Skin epidermis (tissue), 12 donors: Measurements from ENCODE around the gene MOCS1.

Experiments used
- H3K27ac ChIP-seq, 21 experiments: fragments of 200-600 bp; sonication (generic) in 11 of 21; one replicate each; pipeline ENCODE4 v1.5.0; 2020; ENCODE audit warnings: mild to moderate bottlenecking in 3 of 21, inconsistent platforms in 2 of 21, moderate library complexity in 2 of 21
- H3K4me3 ChIP-seq, 7 experiments: fragments of 200-600 bp; sonication (generic) in 2 of 7; one replicate each; pipeline ENCODE4 v1.5.0; 2020; ENCODE audit warnings: inconsistent platforms in 2 of 7, mild to moderate bottlenecking in 2 of 7, moderate library complexity in 1 of 7

Gene MOCS1

DNA sequence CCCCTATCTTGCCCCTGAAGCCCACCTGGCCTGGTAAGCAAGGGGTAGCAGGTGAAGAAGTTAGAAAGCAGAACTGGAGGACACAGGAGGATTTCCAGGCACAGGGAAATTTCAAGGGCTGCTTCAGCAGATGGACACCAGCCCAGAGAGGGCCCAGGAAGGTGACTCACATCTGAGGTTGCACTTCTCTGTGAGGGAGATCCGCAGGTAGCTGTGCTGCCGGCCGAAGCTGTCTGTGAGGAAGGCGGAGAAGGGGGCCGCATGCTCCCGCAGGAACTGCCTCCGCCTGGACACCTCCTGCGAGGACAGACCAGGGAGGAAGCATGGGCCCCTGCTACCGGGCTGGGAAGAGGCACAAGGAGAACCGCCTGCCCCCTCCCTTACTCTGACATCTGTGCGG is 7.1 kb downstream of the MOCS1 start:
- H3K4me3 ChIP-seq, result no peak overlapping the region
- peak overlapping the region in 1 of 21 experiments; percentile 29 for H3K27ac ChIP-seq

DNA sequence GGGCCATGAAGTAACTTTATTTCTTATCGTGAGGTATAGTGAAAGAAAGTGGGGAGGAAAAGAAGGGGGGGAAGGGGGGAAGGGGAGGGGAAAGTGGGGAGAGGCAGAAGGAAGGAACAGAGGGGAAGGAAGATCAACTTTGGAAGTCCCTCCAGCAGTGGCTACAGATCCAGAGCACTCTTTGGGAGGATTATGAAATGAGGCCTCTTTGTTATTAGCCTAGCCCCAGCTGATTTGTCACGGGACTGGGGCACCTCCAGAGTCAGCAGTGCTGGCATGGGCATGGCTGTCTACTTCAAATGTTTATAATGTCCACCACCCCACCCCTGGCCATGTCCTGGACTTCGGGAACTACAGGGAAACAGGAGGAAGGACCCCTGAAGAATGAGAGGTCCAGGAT is 7.6 kb downstream of the MOCS1 start:
- Histone ChIP-seq H3K4me3 (no peak overlapping the region), H3K27ac (peak overlapping the region in 1 of 21 experiments; percentile 29)

DNA sequence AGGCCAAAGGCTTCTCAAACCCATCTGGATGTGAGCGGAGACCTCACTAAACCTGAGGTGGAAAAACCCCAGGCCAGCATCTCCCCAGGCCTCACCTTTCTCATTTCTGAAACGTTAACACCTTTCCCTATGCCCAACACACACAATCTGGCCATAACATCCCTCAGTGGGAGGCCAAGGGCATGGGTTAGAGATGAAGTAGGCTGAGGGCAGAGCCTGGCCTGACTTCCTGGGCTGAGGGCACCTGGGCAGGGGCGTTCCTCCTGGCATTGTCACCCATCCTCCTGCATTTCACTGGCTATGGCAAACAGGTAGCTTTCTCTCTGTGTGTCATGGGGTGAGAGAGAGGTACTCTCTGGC is 8.4 kb downstream of the MOCS1 start:
- no peak overlapping the region for H3K27ac ChIP-seq
- H3K4me3 ChIP-seq, result no peak overlapping the region

DNA sequence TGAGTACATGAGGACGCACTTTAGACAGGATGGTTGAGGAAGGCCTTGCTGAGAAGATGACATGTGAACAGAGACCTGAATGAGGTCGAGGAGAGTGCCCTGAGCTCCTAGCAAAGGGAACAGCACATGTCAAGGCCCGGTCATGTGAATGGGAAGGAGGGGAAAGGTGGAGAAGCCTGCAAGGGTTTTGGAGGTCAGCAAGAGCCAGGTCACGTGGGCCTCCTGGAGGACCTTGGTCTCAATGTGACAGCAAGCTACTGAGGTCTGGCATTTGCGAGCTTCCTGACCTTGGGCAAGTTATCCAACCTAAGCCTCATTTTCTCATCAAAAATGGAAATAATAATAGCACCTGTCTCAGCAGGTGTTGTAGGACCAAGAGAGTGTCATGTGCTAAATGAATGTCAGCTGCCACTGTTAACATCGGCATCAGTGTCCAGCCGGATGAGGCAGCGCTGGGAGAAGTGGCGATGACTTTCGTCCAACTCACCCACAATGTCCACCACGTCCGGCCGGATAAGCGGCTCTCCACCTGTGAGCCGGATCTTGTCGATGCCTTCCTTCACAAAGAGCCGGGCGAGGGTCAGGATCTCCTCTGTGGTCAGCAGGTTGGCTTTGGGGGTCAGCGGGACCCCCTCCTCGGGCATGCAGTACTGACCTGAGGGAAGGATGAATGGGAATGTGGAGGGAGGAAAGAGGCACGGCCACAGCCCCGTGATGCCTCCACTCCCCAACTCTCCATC is 8.9 kb downstream of the MOCS1 start:
- no peak overlapping the region for H3K27ac ChIP-seq
- H3K4me3 ChIP-seq, result no peak overlapping the region

DNA sequence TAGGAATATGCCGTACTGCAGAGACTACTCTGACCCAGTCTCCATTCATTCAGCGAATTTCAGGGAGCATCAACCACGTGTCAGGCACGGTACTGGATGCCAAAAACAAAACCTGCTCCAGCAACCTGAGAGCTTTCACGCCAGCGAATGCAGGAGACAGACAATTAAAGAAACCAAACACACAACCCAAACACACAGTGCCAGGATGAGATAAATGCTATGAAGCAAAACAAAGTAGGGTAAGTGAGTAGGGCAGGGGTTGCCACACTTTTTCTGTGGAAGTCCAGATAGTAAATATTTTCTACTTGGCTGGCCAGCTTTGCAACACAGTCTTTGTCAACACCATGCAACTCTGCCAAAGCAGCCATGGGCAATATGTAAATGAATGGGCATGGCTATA is 10.0 kb downstream of the MOCS1 start:
- H3K4me3 ChIP-seq, result no peak overlapping the region
- no peak overlapping the region for H3K27ac ChIP-seq

DNA sequence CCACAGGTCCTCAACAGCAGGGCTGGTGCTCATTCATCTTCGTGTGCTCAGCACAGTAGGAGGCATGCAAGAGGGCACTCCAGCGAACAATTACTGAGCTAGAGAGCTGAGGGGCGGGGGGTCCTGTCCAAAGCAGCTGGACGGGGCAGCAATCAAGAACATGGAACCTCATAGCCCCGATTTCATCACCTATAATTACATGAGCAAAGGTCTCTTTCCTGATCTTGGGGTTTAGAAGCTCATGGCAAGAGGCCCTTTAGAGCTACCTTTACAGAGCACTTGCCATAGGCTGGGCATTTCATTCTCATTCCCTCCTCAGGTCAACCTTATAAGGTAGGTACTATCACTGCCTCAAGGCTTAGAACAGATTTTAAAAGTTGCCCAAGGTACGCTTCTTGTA is 10.4 kb downstream of the MOCS1 start:
- Histone ChIP-seq H3K27ac (no peak overlapping the region), H3K4me3 (no peak overlapping the region)

DNA sequence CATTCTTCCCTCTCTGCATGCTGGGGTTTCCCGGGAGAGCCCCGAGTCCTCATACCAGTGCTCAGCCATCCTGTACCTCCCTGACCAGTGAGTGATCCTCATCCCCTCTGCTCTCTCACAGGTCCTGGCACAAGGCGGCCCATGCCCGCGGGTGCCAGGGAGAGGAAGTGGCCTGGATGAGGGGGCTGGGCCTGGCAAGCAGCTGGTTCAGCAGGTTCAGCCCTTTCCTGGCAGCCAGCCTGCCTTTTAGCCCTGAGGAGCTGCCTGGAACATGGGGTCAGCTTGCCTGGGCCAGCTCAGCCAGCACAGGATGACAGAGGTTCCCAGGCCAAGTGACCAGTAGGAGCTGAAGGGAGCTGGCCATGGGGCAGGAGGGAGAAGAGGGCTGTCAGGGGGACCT is 10.9 kb downstream of the MOCS1 start:
- H3K27ac ChIP-seq, result peak overlapping the region in 1 of 21 experiments; percentile 1
- H3K4me3 ChIP-seq, result no peak overlapping the region

DNA sequence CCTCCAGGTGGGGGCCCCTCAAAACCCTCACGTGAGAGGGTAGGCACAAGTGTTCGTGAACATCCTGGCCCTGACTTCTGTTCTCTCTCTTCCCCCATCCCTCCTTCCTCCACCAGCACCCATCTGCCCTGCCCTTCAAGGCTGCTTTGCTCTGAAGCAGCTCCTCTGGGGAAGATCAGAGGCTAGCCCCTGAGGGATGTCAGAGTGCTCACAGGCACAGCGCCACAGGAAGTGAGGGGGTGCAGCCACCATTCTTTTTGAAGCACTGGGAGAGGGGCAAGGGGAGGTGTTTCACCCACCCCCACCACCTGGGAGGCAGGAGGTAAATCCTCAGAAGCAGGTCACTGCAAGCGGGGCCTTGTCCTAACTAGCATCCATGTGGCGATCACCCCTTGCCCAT is 11.4 kb downstream of the MOCS1 start:
- Histone ChIP-seq H3K27ac (peak overlapping the region in 1 of 21 experiments; percentile 1), H3K4me3 (no peak overlapping the region)

DNA sequence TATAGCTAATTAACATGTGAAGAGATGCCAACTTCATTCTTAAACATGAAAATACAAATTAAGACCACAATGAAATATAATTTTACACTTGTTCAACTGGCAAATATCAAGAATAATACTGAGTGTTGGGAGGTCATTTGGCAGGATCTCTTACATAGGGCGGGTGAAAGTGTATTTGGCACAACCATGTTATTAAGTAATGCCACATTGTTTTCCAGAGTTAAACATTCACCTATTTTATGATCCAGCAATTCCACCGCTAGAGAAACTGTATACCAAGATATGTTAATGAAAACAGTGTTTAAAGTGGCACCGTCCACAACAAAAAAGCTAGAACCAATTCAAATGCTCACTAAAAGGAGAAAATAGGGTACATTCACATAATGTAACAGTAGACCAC is 14.1 kb downstream of the MOCS1 start:
- H3K4me3 ChIP-seq, result no peak overlapping the region
- H3K27ac ChIP-seq, result no peak overlapping the region

DNA sequence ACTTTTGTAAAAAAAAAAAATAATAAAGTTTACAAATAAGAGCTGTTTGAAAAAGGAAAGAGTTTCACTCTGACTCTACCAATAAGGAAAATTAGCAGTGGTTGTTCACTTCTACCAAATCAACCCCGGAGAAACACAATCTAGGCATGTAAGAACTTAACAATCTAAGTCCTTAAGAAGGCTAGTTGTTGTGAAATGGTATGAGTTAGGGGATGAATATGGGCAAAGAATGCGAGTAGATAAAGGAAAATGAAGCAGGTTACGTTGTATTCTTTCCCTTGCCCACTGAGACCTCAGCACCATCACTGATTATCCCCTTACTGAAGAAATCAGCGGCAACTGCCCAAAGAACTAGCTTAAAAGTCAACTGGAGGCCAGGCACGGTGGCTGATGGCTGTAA is 15.4 kb downstream of the MOCS1 start:
- H3K27ac ChIP-seq, result no peak overlapping the region

DNA sequence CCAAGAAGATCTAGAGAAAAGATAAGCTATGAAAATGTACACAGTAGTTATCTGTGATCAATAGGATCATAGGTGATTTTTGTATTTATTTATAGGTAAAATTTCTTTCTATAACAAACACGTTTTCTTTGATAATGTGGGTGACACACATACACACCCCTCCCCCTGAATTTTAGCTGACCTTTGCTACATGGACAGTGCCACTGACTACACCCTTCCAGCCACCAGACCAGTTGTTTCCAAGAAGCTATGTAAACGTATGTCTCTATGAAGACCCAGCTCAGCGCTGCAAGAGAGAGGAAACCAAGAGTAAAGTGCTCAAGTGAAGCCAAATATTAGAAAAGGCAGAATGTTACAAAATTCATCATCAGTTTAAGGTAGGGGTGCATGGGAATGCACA is 16.3 kb downstream of the MOCS1 start:
- Histone ChIP-seq H3K27ac (no peak overlapping the region), H3K4me3 (no peak overlapping the region)

More for the DNA sequence above, 15.4 kb downstream of the MOCS1 start:
- H3K4me3 ChIP-seq, result no peak overlapping the region

DNA sequence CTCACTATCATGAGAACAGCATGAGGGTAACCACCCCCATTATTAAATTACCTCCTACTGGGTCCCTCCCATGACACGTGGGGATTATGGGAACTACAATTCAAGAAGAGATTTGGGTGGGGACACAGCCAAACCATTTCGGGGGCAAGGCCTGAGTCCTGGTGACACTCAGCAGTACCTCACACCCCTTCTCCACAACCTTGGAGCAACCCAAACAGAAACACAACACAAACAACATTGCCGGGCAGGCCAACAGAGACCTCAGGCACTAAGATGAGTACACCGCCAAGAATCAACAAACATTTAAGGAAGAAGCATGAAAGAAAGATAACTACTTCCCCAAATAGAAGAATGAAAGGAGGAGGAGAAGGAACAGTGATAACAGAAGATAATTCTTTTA is 16.9 kb downstream of the MOCS1 start:
- no peak overlapping the region for H3K4me3 ChIP-seq
- no peak overlapping the region for H3K27ac ChIP-seq

DNA sequence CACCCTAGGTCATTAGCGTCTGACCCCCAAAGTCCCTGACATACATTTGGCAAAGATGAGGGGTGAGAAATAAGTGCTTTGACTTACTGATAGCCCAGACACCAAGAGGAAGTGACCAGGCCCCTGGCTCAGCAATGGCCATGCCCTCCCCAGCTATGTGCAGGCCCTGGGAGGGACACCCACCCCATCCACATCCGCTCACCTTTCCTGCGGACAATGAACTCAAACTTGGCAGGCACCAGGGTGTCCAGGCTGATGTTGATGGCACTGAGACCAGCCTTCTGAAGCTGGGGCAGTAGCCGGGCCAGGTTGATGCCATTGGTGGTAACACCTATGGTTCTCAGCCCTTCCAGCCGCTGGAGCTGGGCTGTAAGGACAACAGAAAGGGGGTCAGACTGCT is 18.4 kb downstream of the MOCS1 start:
- H3K27ac ChIP-seq, result no peak overlapping the region
- no peak overlapping the region for H3K4me3 ChIP-seq

DNA sequence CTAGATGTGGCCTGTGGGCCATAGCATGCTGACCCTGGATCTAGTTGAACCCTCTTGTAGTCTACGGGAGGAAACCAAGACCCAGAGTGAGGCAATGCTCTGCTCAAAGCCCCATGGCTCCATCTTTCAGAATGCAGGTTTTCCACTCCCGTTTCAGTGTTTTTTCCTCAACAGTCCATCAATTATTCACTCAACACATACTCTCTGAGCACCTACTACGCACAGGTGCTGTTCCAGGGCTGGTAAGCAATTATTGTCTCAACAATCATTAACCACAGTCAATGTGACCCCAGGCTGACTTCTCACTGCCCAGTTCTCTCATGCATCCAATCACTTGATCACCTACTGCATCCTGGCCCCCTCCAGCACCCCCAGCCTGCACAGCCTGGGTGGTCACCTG is 20.0 kb downstream of the MOCS1 start:
- Histone ChIP-seq H3K4me3 (no peak overlapping the region), H3K27ac (no peak overlapping the region)

DNA sequence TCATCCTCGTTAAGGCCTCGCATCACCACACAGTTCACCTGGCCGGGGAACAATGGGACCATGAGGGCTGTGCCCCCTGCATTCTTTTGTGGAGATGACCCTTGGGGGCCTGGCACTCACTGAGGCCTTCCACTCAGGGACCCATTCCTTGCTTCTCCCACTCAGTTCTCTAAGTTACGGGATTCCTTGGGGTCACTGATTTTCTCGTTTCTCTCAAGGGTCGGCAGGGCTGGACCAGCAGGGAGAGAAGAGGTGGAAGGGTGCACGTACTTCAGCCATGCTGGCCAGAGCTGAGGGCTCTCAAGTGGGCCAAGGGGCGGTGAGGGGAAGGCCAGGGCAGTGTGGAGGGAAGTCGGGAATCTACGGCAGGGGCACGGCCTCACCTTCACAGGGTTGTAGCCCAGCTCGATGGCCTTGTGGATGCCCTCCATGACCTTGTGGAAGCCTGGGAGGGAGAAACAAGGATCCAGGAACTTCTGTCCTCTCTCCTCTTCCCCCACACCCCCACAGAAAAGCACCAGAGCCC is 20.8 kb downstream of the MOCS1 start:
- Histone ChIP-seq H3K27ac (no peak overlapping the region), H3K4me3 (no peak overlapping the region)

DNA sequence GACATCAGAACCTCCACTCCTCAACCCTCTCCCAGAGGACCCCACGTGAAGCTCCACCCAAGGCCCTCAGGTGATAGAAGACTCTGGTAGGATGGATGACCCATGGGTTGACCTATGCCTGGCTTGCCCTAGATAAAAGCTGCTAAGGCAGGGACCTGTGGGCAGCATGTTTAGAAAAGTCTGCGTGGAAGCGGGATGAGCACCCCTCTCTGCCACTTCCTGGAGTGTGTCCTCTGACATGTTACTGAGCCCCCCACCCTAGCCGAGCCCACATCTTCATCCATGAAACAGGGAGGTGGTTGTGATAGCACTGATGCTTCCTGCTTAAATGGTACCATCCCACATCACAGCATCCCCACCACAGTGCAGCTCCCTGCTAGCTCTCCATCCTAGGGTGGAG is 21.8 kb downstream of the MOCS1 start:
- no peak overlapping the region for H3K27ac ChIP-seq

DNA sequence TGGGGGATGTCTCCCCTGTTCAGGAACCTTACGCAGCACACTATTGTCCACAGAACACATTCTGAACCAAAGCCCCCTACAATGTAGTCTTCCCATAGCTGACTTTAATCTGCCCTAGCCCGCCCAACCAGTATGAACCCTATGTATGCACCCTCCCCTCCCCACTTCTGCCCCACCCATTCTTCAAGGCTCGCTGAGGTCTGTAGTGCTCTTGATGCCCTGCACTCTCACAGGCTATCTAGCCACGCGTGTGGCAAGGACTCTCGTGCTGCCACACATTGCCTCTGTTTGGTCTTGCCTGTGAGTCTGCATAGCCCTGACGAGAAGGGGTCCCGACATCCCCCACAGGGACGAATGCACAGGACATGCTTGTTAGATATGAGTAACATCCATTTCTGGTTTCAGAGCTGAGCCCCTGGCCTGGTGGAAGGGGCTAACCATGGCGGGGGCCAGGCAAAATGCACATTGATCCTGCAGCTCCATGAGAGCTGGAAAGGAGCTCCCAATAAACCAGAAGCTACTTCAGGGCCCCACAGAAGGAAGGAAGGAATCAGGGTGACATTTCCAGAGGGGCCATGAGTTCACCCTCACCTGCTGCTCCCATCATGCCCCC is 22.6 kb downstream of the MOCS1 start:
- H3K27ac ChIP-seq, result no peak overlapping the region
- no peak overlapping the region for H3K4me3 ChIP-seq

More for the DNA sequence above, 21.8 kb downstream of the MOCS1 start:
- H3K4me3 ChIP-seq, result no peak overlapping the region

DNA sequence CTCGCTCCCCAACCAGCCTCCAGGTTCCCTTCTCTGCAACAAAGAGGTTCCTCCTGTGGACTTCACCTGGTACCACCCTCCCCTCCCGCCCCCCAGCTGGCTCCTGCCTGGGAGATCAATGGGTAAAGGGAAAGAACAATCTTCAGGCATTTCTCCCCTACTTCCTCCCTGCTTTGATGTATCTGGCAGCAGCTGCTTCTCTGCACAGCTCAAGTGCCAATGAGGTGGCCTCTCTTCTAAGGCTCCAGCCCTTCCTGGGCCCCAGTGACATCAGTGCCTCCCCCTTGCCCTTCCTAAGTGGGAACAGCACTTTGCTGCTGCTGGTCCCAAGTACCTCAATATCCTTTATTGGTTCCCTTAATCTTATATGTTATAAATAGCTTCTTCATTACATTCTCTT is 23.5 kb downstream of the MOCS1 start:
- no peak overlapping the region for H3K4me3 ChIP-seq
- H3K27ac ChIP-seq, result no peak overlapping the region

DNA sequence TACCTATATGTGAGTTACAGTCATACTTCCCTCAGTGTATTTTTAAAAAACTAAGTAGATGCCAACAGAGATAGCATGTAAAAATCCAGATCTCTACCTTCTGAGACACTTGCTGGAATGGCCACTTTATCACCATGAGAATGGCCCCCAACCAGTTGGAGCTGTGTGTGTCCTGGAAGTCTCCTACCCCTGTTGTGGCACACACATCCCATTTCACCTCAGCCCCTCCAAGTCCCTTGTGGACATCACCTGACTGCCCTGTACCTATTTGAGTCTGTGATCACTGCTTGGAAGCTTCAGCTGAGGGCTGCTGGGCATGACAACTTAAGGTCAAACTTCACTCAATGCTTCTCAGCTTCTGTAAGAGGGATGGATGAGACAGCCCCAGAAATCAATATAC is 24.1 kb downstream of the MOCS1 start:
- Histone ChIP-seq H3K4me3 (no peak overlapping the region), H3K27ac (no peak overlapping the region)

DNA sequence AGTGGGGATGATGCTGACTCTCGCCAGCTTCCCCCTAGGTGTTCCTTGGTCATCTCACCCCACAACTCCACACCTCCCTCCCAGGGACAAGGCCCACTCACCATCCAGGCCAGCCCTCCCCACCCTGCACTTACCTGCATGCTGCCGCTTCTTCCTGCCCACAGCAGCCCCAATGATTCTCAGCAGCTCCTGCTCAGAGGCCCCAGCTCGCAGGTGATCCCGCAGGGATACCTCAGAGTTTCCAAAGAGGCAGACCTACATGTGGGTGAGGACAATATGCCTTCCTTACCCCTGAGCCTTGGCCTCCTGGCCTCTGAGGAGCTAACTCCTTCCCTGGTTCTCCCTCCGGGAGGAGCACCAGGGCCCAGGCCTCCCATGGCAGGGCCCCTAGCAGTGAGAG is 24.6 kb downstream of the MOCS1 start:
- Histone ChIP-seq H3K4me3 (no peak overlapping the region), H3K27ac (no peak overlapping the region)

DNA sequence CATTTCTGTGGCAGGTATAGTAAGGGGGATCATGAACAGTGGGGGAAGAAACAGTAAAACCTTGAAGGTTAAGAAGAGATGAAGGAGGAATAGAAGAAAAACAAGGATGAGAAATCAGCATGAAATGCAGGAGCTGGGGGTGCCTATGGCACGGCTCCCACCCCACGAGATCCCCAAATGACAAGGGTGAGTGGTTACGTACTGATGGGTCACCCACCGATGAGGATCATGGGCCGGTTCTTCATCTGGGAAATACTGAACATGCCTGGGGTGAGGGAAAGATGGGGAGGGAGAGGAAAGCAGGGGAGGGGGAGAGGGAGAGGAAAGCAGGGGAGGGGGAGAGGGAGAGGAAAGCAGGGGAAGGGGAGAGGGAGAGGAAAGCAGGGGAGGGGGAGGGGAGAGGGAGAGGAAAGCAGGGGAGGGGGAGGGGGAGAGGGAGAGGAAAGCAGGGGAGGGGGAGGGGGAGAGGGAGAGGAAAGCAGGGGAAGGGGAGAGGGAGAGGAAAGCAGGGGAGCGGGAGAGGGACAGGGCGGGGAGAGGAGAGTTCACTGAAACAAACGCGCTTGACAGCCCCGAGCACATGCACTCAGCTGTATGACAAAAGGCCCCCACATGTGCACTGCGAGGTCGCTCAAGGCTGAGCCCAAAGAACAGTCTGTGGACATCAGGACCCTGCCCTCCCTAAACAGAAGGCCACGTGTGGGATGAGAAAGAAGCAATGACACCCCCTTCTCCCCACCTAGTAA is 25.3 kb downstream of the MOCS1 start:
- Histone ChIP-seq H3K27ac (no peak overlapping the region), H3K4me3 (no peak overlapping the region)
